Vagina (tissue), 2 donors: ENCODE data around the gene PTPN14.

Experiments used
- POLR2AphosphoS5 ChIP-seq, 2 donors: sonication (generic); formaldehyde crosslinking; IDR thresholded peaks; one replicate each; pipeline ENCODE4 v1.9.0; 2017; ENCODE audit warnings: antibody characterized with exemption in 2 of 2, mild to moderate bottlenecking in 2 of 2, low read depth in 1 of 2; ENCODE audit not compliant: insufficient read depth in 1 of 2
- TF ChIP-seq, protein P1 (sequence below), 3 experiments: fragments of 450-650 bp in 2 of 3; fragments of 200-600 bp in 1 of 3; sonication (generic) in 1 of 3; IDR thresholded peaks; one replicate each; pipeline ENCODE4 v1.5.1; 2017 to 2019; ENCODE audit warnings: antibody characterized with exemption in 3 of 3, mild to moderate bottlenecking in 2 of 3, moderate library complexity in 2 of 3

DNA sequence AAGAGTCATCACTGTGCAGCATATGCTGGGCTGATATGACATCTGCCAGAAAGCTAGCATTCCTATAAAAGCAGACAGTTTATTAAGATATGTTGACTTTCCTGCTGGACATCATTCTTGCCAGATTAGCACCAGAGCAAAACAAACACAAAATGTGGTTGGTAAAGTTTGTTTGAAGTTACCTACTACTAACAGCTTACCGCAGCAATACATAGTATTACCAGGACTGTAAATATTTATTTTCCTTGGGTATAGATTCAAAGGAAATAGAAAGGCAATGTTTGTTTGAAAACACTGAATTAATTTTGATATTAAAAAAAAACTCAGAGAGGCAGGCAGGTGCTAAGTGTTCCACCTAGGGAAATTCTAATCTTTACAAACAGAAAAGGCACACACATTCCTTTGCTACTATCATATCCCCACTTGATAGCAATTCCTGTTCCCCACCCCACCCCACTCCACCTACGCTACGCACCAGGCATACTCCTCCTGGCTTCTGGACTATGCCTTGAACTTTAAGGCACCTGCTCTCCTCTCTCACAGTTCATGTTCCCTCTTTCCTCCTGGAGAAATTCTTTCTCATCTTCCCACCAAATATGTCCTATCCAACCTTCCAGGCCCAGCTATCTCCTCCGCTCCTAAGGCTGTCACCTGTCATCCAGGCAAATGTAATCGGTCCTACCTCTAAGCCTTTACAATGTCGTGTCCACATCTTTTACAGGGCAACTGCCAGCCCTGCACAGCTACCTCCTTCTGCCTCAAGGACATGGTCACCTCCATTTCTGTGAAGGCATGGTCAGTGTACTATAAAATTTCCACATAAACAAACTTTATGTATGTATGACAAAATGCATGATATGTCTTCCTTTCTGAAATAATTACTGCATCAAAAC lies 34.7 kb downstream of the PTPN14 start:
- TF ChIP-seq, protein P1, sequence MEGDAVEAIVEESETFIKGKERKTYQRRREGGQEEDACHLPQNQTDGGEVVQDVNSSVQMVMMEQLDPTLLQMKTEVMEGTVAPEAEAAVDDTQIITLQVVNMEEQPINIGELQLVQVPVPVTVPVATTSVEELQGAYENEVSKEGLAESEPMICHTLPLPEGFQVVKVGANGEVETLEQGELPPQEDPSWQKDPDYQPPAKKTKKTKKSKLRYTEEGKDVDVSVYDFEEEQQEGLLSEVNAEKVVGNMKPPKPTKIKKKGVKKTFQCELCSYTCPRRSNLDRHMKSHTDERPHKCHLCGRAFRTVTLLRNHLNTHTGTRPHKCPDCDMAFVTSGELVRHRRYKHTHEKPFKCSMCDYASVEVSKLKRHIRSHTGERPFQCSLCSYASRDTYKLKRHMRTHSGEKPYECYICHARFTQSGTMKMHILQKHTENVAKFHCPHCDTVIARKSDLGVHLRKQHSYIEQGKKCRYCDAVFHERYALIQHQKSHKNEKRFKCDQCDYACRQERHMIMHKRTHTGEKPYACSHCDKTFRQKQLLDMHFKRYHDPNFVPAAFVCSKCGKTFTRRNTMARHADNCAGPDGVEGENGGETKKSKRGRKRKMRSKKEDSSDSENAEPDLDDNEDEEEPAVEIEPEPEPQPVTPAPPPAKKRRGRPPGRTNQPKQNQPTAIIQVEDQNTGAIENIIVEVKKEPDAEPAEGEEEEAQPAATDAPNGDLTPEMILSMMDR (IDR thresholded peaks at IDR 0.05) = no peak
- TF ChIP-seq POLR2AphosphoS5 (IDR thresholded peaks at IDR 0.05; ENCODE audit: insufficient read depth in 1 of 2, low read depth in 1 of 2) = no peak
